ENCODE measurements around the gene STK32C. TPM values are rescaled to one million over a fixed set of nuclear protein-coding genes. Genes with fewer than 3 reads are reported as not detected.

Gene STK32C
- total and polyA plus RNA-seq, 4 donors, result 5.1 to 22.0 (median 16.3) TPM

GRCh38 chr10:132252412-132252811 is 55.3 kb downstream of the STK32C start:
- Histone ChIP-seq H3K4me1 (ENCODE audit: control insufficient read depth in 5 of 5, insufficient read depth in 5 of 5, low read length in 5 of 5) (peaks cover 0 to 5% (median 0%) of the 10 kb centered on the region in 5 donors), H3K9me3 (ENCODE audit: control insufficient read depth in 4 of 4, insufficient read depth in 3 of 4, low read length in 3 of 4) (no peaks in the 10 kb centered on the region), H3K9ac (ENCODE audit: insufficient read depth in 1 of 2, low read length in 2 of 2) (no peak overlapping the region), H3K27ac (ENCODE audit: low read depth in 1 of 2, low read length in 1 of 2) (no peak overlapping the region), H3K4me3 (no peak overlapping the region), H3K36me3 (ENCODE audit: control insufficient read depth in 4 of 4, insufficient read depth in 4 of 4, low read length in 4 of 4) (no peaks in the 10 kb centered on the region), H3K27me3 (ENCODE audit: control insufficient read depth in 3 of 3, insufficient read depth in 3 of 3, low read length in 2 of 3) (no peaks in the 10 kb centered on the region)
- WGBS, 2 donors, result 93 to 96% methylated on average over 17 of the region's 17 CpGs
- TF ChIP-seq CTCF (IDR thresholded peaks at IDR 0.05; ENCODE audit: control extremely low read depth, extremely low read depth), result no peak
- ATAC-seq (ENCODE audit: insufficient read depth, low FRiP score) (no peak), DNase-seq (no peak)

GRCh38 chr10:132251928-132252327 is 55.8 kb downstream of the STK32C start:
- no peak overlapping the region for H3K27ac ChIP-seq (ENCODE audit: low read depth in 1 of 2, low read length in 1 of 2)
- no peak for TF ChIP-seq CTCF (IDR thresholded peaks at IDR 0.05; ENCODE audit: control extremely low read depth, extremely low read depth)
- H3K9ac ChIP-seq (ENCODE audit: insufficient read depth in 1 of 2, low read length in 2 of 2), result no peak overlapping the region
- 96 to 99% methylated on average over 6 of the region's 6 CpGs for WGBS, 2 donors
- no peaks in the 10 kb centered on the region for H3K9me3 ChIP-seq (ENCODE audit: control insufficient read depth in 4 of 4, insufficient read depth in 3 of 4, low read length in 3 of 4)
- DNase-seq (no peak), ATAC-seq (ENCODE audit: insufficient read depth, low FRiP score) (no peak)
- peaks cover 0 to 5% (median 0%) of the 10 kb centered on the region in 5 donors for H3K4me1 ChIP-seq (ENCODE audit: control insufficient read depth in 5 of 5, insufficient read depth in 5 of 5, low read length in 5 of 5)
- H3K27me3 ChIP-seq (ENCODE audit: control insufficient read depth in 3 of 3, insufficient read depth in 3 of 3, low read length in 2 of 3), result no peaks in the 10 kb centered on the region
- no peaks in the 10 kb centered on the region for H3K36me3 ChIP-seq (ENCODE audit: control insufficient read depth in 4 of 4, insufficient read depth in 4 of 4, low read length in 4 of 4)
- no peak overlapping the region for H3K4me3 ChIP-seq

GRCh38 chr10:132250481-132251475 is 57.0 kb downstream of the STK32C start:
- Histone ChIP-seq H3K36me3 (ENCODE audit: control insufficient read depth in 4 of 4, insufficient read depth in 4 of 4, low read length in 4 of 4) (no peaks in the 10 kb centered on the region), H3K4me1 (ENCODE audit: control insufficient read depth in 5 of 5, insufficient read depth in 5 of 5, low read length in 5 of 5) (peaks cover 0 to 5% (median 0%) of the 10 kb centered on the region in 5 donors), H3K9ac (ENCODE audit: insufficient read depth in 1 of 2, low read length in 2 of 2) (no peak overlapping the region), H3K4me3 (no peak overlapping the region), H3K9me3 (ENCODE audit: control insufficient read depth in 4 of 4, insufficient read depth in 3 of 4, low read length in 3 of 4) (no peaks in the 10 kb centered on the region), H3K27ac (ENCODE audit: low read depth in 1 of 2, low read length in 1 of 2) (no peak overlapping the region), H3K27me3 (ENCODE audit: control insufficient read depth in 3 of 3, insufficient read depth in 3 of 3, low read length in 2 of 3) (no peaks in the 10 kb centered on the region)
- WGBS, 2 donors, result 89 to 91% methylated on average over 26 to 29 of the region's 30 CpGs
- TF ChIP-seq CTCF (IDR thresholded peaks at IDR 0.05; ENCODE audit: control extremely low read depth, extremely low read depth), result no peak
- no peak for ATAC-seq (ENCODE audit: insufficient read depth, low FRiP score)
- no peak for DNase-seq
